ENCODE results near the gene RAB23. TPM values are rescaled to one million over a fixed set of nuclear protein-coding genes. Genes with fewer than 3 reads are reported as not detected.

RAB23 gene
- total RNA-seq, 1 experiment from 2014 or later: 24.2 TPM

- Histone ChIP-seq H3K4me3 (no peak overlapping the region), H3K36me3 (no peaks in the 10 kb centered on the region; the same call in 1 of the 2 replicates), H3K9me3 (replicated peaks) (peaks cover 4% of the 10 kb centered on the region; the same call in 1 of the 2 replicates), H3K27me3 (no peaks in the 10 kb centered on the region), H3K4me1 (no peaks in the 10 kb centered on the region), H3K27ac (no peak overlapping the region)
- DNase-seq: no peak
Observed at GRCh38 chr6:57217270-57217669, 4.8 kb downstream of the RAB23 start.

- Histone ChIP-seq H3K27me3 (no peaks in the 10 kb centered on the region), H3K27ac (no peak overlapping the region), H3K36me3 (no peaks in the 10 kb centered on the region; the same call in 1 of the 2 replicates), H3K4me3 (no peak overlapping the region), H3K9me3 (replicated peaks) (peaks cover 4% of the 10 kb centered on the region; the same call in 1 of the 2 replicates), H3K4me1 (no peaks in the 10 kb centered on the region)
- DNase-seq: no peak
Observed at GRCh38 chr6:57216235-57217101, 5.6 kb downstream of the RAB23 start.

- DNase-seq: no peak
- no peaks in the 10 kb centered on the region for H3K27me3 ChIP-seq
- H3K9me3 ChIP-seq (replicated peaks): peaks cover 3% of the 10 kb centered on the region; the same call in 1 of the 2 replicates
- H3K27ac ChIP-seq: no peak overlapping the region
- H3K4me3 ChIP-seq: no peak overlapping the region
- no peaks in the 10 kb centered on the region; the same call in 1 of the 2 replicates for H3K36me3 ChIP-seq
- no peaks in the 10 kb centered on the region for H3K4me1 ChIP-seq
Observed at GRCh38 chr6:57215260-57215659, 6.8 kb downstream of the RAB23 start.

GRCh38 chr6:57210060-57210459, 12.0 kb downstream of the RAB23 start:
- no peak for DNase-seq
- peaks cover 3% of the 10 kb centered on the region for H3K36me3 ChIP-seq
- no peaks in the 10 kb centered on the region for H3K4me1 ChIP-seq
- H3K4me3 ChIP-seq: no peak overlapping the region
- H3K27ac ChIP-seq: no peak overlapping the region
- H3K27me3 ChIP-seq: no peaks in the 10 kb centered on the region
- no peaks in the 10 kb centered on the region for H3K9me3 ChIP-seq (replicated peaks)

GRCh38 chr6:57209030-57209429, 13.1 kb downstream of the RAB23 start:
- H3K4me1 ChIP-seq: no peaks in the 10 kb centered on the region
- H3K9me3 ChIP-seq (replicated peaks): no peaks in the 10 kb centered on the region
- H3K27me3 ChIP-seq: no peaks in the 10 kb centered on the region
- DNase-seq: no peak
- no peak overlapping the region for H3K27ac ChIP-seq
- no peak overlapping the region for H3K4me3 ChIP-seq
- H3K36me3 ChIP-seq: peaks cover 3% of the 10 kb centered on the region

- H3K4me3 ChIP-seq: no peak overlapping the region
- H3K36me3 ChIP-seq: peaks cover 3% of the 10 kb centered on the region
- no peak for DNase-seq
- H3K27ac ChIP-seq: no peak overlapping the region
- no peaks in the 10 kb centered on the region for H3K9me3 ChIP-seq (replicated peaks)
- H3K27me3 ChIP-seq: no peaks in the 10 kb centered on the region
- no peaks in the 10 kb centered on the region for H3K4me1 ChIP-seq
Observed at GRCh38 chr6:57207872-57208271, 14.2 kb downstream of the RAB23 start.

GRCh38 chr6:57207141-57207540, 15.0 kb downstream of the RAB23 start:
- no peaks in the 10 kb centered on the region for H3K9me3 ChIP-seq (replicated peaks)
- H3K27ac ChIP-seq: no peak overlapping the region
- H3K4me3 ChIP-seq: no peak overlapping the region
- no peaks in the 10 kb centered on the region for H3K27me3 ChIP-seq
- no peaks in the 10 kb centered on the region for H3K4me1 ChIP-seq
- DNase-seq: no peak
- H3K36me3 ChIP-seq: peaks cover 3% of the 10 kb centered on the region

- Histone ChIP-seq H3K4me1 (no peaks in the 10 kb centered on the region), H3K27me3 (no peaks in the 10 kb centered on the region), H3K27ac (no peak overlapping the region), H3K36me3 (peaks cover 3% of the 10 kb centered on the region), H3K9me3 (replicated peaks) (no peaks in the 10 kb centered on the region), H3K4me3 (no peak overlapping the region)
- DNase-seq: no peak
Observed at GRCh38 chr6:57205550-57206328, 16.4 kb downstream of the RAB23 start.

GRCh38 chr6:57201718-57202117, 20.4 kb downstream of the RAB23 start:
- peaks cover 4% of the 10 kb centered on the region; the same call in 1 of the 2 replicates for H3K4me1 ChIP-seq
- no peak overlapping the region for H3K27ac ChIP-seq
- H3K27me3 ChIP-seq: no peaks in the 10 kb centered on the region
- no peaks in the 10 kb centered on the region for H3K36me3 ChIP-seq
- H3K4me3 ChIP-seq: no peak overlapping the region
- no peaks in the 10 kb centered on the region for H3K9me3 ChIP-seq (replicated peaks)
- DNase-seq: no peak

GRCh38 chr6:57198926-57199636, 23.0 kb downstream of the RAB23 start:
- Histone ChIP-seq H3K4me3 (no peak overlapping the region), H3K4me1 (peaks cover 4% of the 10 kb centered on the region; the same call in 1 of the 2 replicates), H3K9me3 (replicated peaks) (no peaks in the 10 kb centered on the region), H3K36me3 (0 out of 2 replicates have a peak, but pooled peaks cover 3% of the 10 kb centered on the region), H3K27ac (no peak overlapping the region), H3K27me3 (no peaks in the 10 kb centered on the region)
- DNase-seq: peak; percentile 42 to 49

- Histone ChIP-seq H3K9me3 (replicated peaks) (no peaks in the 10 kb centered on the region), H3K4me1 (peaks cover 4% of the 10 kb centered on the region; the same call in 1 of the 2 replicates), H3K27ac (no peak overlapping the region), H3K36me3 (peaks cover 15% of the 10 kb centered on the region), H3K4me3 (no peak overlapping the region), H3K27me3 (no peaks in the 10 kb centered on the region)
- no peak for DNase-seq
Observed at GRCh38 chr6:57195457-57195856, 26.6 kb downstream of the RAB23 start.

GRCh38 chr6:57193177-57193576, 28.9 kb downstream of the RAB23 start:
- Histone ChIP-seq H3K27ac (no peak overlapping the region), H3K36me3 (peaks cover 15% of the 10 kb centered on the region), H3K9me3 (replicated peaks) (no peaks in the 10 kb centered on the region), H3K4me1 (no peaks in the 10 kb centered on the region; the same call in 1 of the 2 replicates), H3K4me3 (no peak overlapping the region), H3K27me3 (no peaks in the 10 kb centered on the region)
- no peak for DNase-seq

GRCh38 chr6:57190140-57190539, 32.0 kb downstream of the RAB23 start:
- peaks cover 15% of the 10 kb centered on the region for H3K36me3 ChIP-seq
- H3K9me3 ChIP-seq (replicated peaks): no peaks in the 10 kb centered on the region
- peak in 1 of 2 experiments; percentile 62 for DNase-seq
- no peak overlapping the region for H3K27ac ChIP-seq
- no peaks in the 10 kb centered on the region for H3K27me3 ChIP-seq
- no peaks in the 10 kb centered on the region; the same call in 1 of the 2 replicates for H3K4me1 ChIP-seq
- H3K4me3 ChIP-seq: no peak overlapping the region

GRCh38 chr6:57183336-57183735, 38.8 kb downstream of the RAB23 start:
- peaks cover 2% of the 10 kb centered on the region; the same call in 1 of the 2 replicates for H3K36me3 ChIP-seq
- DNase-seq: no peak
- H3K4me1 ChIP-seq: peaks cover 4% of the 10 kb centered on the region; the same call in 1 of the 2 replicates
- H3K27me3 ChIP-seq: no peaks in the 10 kb centered on the region
- no peak overlapping the region for H3K4me3 ChIP-seq
- H3K27ac ChIP-seq: no peak overlapping the region
- H3K9me3 ChIP-seq (replicated peaks): no peaks in the 10 kb centered on the region
